Measurements from ENCODE around the gene RARB.

DNA sequence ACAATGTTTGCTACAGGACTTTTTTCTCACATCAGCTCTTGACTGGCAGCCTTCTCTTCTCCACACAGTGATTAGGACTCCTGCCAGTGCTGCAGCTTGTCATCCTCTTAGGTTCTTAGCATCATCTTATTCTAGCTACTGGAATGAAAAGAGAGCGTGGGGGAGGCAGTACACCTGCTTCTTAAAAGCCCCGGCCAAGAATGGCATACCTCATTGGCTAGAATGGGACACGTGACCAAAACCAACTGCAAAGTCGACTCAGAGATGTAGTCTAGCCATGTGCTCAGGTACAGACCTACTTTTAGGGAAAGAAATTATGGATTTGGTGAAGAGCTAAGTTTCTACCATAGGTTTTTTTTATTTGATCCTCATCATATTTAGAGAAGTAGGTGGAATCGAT, 44.1 kb downstream of the RARB start:
- no peak for TF ChIP-seq TAF1 (IDR thresholded peaks at IDR 0.05; ENCODE audit: low read depth)
- TF ChIP-seq, protein P1, sequence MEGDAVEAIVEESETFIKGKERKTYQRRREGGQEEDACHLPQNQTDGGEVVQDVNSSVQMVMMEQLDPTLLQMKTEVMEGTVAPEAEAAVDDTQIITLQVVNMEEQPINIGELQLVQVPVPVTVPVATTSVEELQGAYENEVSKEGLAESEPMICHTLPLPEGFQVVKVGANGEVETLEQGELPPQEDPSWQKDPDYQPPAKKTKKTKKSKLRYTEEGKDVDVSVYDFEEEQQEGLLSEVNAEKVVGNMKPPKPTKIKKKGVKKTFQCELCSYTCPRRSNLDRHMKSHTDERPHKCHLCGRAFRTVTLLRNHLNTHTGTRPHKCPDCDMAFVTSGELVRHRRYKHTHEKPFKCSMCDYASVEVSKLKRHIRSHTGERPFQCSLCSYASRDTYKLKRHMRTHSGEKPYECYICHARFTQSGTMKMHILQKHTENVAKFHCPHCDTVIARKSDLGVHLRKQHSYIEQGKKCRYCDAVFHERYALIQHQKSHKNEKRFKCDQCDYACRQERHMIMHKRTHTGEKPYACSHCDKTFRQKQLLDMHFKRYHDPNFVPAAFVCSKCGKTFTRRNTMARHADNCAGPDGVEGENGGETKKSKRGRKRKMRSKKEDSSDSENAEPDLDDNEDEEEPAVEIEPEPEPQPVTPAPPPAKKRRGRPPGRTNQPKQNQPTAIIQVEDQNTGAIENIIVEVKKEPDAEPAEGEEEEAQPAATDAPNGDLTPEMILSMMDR (IDR thresholded peaks at IDR 0.05; ENCODE audit: poor library complexity, severe bottlenecking): no peak
- TF ChIP-seq MXI1 (conservative IDR thresholded peaks at IDR 0.05; ENCODE audit: poor library complexity, severe bottlenecking): no peak
- no peak for TF ChIP-seq POLR2AphosphoS5 (IDR thresholded peaks at IDR 0.05)
- TF ChIP-seq EZH2 (IDR thresholded peaks at IDR 0.05; ENCODE audit: borderline replicate concordance, insufficient read depth, low read length, poor library complexity, severe bottlenecking): no peak
- no peak for TF ChIP-seq EP300 (conservative IDR thresholded peaks at IDR 0.05; ENCODE audit: poor library complexity, severe bottlenecking)
- no peak for TF ChIP-seq RAD21 (conservative IDR thresholded peaks at IDR 0.05)
- TF ChIP-seq, protein P2, sequence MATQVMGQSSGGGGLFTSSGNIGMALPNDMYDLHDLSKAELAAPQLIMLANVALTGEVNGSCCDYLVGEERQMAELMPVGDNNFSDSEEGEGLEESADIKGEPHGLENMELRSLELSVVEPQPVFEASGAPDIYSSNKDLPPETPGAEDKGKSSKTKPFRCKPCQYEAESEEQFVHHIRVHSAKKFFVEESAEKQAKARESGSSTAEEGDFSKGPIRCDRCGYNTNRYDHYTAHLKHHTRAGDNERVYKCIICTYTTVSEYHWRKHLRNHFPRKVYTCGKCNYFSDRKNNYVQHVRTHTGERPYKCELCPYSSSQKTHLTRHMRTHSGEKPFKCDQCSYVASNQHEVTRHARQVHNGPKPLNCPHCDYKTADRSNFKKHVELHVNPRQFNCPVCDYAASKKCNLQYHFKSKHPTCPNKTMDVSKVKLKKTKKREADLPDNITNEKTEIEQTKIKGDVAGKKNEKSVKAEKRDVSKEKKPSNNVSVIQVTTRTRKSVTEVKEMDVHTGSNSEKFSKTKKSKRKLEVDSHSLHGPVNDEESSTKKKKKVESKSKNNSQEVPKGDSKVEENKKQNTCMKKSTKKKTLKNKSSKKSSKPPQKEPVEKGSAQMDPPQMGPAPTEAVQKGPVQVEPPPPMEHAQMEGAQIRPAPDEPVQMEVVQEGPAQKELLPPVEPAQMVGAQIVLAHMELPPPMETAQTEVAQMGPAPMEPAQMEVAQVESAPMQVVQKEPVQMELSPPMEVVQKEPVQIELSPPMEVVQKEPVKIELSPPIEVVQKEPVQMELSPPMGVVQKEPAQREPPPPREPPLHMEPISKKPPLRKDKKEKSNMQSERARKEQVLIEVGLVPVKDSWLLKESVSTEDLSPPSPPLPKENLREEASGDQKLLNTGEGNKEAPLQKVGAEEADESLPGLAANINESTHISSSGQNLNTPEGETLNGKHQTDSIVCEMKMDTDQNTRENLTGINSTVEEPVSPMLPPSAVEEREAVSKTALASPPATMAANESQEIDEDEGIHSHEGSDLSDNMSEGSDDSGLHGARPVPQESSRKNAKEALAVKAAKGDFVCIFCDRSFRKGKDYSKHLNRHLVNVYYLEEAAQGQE (IDR thresholded peaks at IDR 0.05; ENCODE audit: borderline replicate concordance): no peak
- no peak for TF ChIP-seq SMC3 (conservative IDR thresholded peaks at IDR 0.05; ENCODE audit: poor library complexity)

Data from neural cell (in vitro differentiated cells).